AG09309 (cell line): ENCODE data around the gene EPS15.

Experiments used
- DNase-seq: peaks from one replicate; pipeline ENCODE4 v3.0.0-alpha.2; 2010; ENCODE audit warnings: low read depth
- H3K4me3 ChIP-seq: 2 replicates; pipeline ENCODE4 v1.5.1; 2011; ENCODE audit warnings: mild to moderate bottlenecking, low read depth, low read length, moderate library complexity; ENCODE audit not compliant: control insufficient read depth
- CTCF ChIP-seq: IDR thresholded peaks from 2 replicates; pipeline ENCODE4 v1.5.1; 2011; ENCODE audit warnings: mild to moderate bottlenecking, low read depth, low read length, inconsistent platforms; ENCODE audit not compliant: insufficient read depth, control insufficient read depth; ENCODE audit errors: missing control alignments

EPS15 gene

GRCh38 chr1:51555866-51556619 is 37.0 kb upstream of the EPS15 start:
- no peak for DNase-seq
- H3K4me3 ChIP-seq, result no peak overlapping the region
- no peak for TF ChIP-seq CTCF

- DNase-seq, result no peak
- no peak overlapping the region for H3K4me3 ChIP-seq
- no peak for TF ChIP-seq CTCF
Measured at GRCh38 chr1:51553911-51554310, 34.8 kb upstream of the EPS15 start.

- no peak for DNase-seq
- no peak for TF ChIP-seq CTCF
- no peak overlapping the region for H3K4me3 ChIP-seq
Measured at GRCh38 chr1:51552929-51553807, 34.1 kb upstream of the EPS15 start.

GRCh38 chr1:51551848-51552296 is 32.8 kb upstream of the EPS15 start:
- TF ChIP-seq CTCF, result no peak
- DNase-seq, result no peak
- no peak overlapping the region for H3K4me3 ChIP-seq

- no peak for TF ChIP-seq CTCF
- no peak overlapping the region for H3K4me3 ChIP-seq
- no peak for DNase-seq
Measured at GRCh38 chr1:51551081-51551480, 32.0 kb upstream of the EPS15 start.

GRCh38 chr1:51549901-51550300 is 30.8 kb upstream of the EPS15 start:
- TF ChIP-seq CTCF, result no peak
- no peak overlapping the region for H3K4me3 ChIP-seq
- no peak for DNase-seq
